ENCODE results near the gene TFF2.

TFF2 gene, protein sequence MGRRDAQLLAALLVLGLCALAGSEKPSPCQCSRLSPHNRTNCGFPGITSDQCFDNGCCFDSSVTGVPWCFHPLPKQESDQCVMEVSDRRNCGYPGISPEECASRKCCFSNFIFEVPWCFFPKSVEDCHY

DNA sequence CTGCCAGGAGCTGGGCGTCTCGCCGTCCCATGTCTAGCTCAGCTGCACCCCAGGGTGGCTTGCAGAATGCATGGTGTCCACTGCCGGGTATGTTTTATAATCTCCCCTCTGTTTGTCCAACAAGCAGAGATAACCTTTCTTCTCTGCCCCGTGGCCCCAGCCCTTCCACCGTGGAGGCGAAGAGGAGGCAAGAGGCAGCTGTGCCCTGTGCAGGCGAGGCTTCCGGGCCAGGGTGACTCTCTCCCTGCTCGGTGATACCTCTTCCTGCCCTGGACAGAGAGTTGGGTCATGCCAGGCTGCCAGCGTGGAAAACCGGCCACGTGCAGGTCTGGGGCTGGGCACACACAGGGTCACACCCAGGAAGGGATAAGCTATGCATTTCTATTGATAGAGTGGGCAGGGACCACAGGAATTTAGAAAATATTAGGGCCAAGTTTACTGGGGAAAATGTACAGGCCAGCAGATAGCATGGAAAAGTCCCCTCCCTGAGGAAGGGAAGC, at the start of gene TFF2:
Gene TFF2, minus strand, starts transcription at position 68 of the 500 bp plus-strand sequence. Its CDS starts 37 bp downstream, at position 31.
- TF ChIP-seq, protein P1, sequence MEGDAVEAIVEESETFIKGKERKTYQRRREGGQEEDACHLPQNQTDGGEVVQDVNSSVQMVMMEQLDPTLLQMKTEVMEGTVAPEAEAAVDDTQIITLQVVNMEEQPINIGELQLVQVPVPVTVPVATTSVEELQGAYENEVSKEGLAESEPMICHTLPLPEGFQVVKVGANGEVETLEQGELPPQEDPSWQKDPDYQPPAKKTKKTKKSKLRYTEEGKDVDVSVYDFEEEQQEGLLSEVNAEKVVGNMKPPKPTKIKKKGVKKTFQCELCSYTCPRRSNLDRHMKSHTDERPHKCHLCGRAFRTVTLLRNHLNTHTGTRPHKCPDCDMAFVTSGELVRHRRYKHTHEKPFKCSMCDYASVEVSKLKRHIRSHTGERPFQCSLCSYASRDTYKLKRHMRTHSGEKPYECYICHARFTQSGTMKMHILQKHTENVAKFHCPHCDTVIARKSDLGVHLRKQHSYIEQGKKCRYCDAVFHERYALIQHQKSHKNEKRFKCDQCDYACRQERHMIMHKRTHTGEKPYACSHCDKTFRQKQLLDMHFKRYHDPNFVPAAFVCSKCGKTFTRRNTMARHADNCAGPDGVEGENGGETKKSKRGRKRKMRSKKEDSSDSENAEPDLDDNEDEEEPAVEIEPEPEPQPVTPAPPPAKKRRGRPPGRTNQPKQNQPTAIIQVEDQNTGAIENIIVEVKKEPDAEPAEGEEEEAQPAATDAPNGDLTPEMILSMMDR (IDR thresholded peaks at IDR 0.05; ENCODE audit: low read depth, low read length) = no peak
- H3K4me3 ChIP-seq (ENCODE audit: low read depth, low read length) = no peak within 1 kb of the TSS

DNA sequence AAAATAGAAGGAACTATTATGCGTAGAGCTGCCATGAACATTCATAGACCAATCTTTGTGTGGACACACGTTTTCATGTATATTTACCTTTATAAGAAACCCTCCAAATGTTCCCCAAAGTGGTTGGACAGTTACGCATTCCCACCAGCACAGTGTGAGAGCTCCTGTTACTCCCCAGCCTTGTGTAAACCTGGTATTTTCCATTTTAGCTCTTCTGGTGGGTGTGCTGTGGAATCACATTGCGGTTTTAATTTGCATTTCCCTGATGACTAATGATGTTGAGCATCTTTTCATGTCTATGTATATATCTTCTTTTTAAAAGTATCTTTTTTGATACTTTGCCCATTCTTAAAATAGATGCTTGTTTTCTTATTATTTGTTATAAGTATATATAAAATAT, 49.7 kb upstream of the TFF2 start:
- TF ChIP-seq, protein P1 (IDR thresholded peaks at IDR 0.05; ENCODE audit: low read depth, low read length) = no peak
- no peak overlapping the region for H3K4me3 ChIP-seq (ENCODE audit: low read depth, low read length)

DNA sequence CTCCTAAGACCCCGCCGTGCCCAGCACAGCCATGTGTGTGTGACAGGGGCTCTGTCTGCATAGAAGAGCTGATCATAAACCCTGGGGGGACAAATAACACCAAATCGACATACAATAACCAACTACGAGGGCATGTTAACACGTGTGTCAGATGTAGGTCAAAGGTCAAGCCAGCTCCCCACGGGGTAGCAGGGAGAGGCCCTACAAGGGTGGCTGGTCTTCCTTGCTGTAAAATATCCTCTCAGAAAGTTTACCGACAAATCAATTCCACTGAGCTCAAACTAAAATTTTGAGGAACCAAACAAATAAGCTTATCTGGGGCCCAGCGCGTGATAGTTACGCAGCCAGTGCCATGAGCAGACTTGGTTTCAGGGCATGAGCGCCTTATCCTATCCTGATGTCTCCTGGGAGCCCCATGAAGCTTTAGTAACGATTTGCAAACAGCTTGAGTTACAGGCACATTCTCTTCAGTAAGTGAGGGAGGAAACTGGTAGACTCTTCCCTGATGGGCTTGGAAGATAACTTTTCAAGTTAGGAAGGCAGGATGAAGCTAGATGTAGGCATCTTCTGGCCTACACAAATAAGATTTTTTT, 47.7 kb upstream of the TFF2 start:
- H3K4me3 ChIP-seq (ENCODE audit: low read depth, low read length) = no peak overlapping the region
- TF ChIP-seq, protein P1 (IDR thresholded peaks at IDR 0.05; ENCODE audit: low read depth, low read length) = no peak

DNA sequence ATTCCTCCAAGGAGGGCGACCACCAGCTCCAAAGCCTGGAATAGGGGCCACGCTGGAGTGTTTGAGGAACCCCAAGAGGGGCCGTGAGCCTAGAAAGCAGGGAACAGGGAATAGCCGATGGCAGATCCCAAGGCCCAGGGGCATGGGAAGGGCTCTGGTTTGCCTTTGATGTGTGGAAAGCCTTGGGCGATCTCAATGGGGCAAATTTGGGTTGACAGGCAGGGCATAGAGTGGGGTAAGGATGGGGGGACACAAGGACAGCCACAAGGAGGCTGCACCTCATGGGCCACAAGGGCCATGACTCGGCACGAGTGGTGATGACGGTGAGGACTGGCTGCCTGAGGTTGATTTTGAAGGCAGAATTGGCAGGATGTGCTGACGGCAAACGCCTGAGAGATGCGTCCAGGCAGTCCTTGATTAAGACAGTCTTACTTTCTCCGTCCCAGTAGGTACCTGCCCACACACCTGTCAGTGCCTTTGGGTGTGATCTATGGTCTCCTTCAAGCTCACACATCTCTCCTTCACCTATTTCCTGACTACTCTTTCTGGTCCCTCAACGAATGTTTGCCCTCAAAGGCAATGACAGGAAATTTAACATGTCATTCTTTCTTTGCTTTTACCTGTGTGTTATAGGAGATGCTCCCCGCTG, 47.1 kb upstream of the TFF2 start:
- TF ChIP-seq, protein P1 (IDR thresholded peaks at IDR 0.05; ENCODE audit: low read depth, low read length) = no peak
- no peak overlapping the region for H3K4me3 ChIP-seq (ENCODE audit: low read depth, low read length)

DNA sequence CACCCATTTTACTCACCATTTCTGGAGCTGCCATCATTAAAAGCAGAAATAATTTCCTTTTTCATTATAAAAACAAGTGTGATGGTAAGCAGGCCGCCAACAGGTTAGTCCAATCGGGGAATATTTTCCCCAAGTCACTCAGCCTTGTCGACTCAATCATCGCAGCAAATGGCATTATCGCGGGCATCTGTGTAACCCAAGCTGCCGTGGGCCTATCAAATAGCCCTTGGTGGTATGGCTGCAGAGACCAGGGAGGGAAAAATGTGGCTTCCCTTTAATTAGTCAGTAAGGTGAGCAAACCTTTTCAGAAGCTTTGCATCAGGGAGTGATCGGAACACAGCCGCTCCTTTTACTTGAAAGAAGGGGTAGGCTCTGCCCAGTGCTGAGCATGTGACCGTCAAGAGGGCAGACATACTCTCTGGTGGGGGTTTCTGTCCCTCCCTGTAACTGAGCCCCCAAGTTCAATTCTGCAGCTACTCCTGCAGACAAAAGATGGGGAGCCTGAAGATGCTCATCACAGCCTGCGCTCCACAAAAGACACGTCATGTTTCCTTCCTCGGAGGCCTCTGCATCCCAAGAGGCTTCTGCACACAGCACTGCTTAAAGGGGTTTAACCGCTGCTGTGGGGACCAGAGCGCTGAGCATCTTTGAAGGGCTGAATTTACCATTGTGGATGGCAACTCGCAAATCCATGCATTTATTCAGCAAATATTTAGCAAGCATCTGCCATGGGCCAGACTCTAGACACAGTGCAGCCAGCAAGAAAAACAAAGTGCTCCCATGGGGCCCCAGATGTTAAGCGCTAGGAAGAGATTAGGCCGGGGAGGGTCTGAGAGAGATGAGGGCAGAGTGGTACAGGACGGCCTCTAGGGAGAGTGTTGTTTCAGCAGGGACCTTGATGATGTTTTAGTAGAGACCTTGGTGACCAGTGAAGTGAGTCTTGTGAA, 46.3 kb upstream of the TFF2 start:
- TF ChIP-seq, protein P1 (IDR thresholded peaks at IDR 0.05; ENCODE audit: low read depth, low read length) = no peak
- H3K4me3 ChIP-seq (ENCODE audit: low read depth, low read length) = no peak overlapping the region

DNA sequence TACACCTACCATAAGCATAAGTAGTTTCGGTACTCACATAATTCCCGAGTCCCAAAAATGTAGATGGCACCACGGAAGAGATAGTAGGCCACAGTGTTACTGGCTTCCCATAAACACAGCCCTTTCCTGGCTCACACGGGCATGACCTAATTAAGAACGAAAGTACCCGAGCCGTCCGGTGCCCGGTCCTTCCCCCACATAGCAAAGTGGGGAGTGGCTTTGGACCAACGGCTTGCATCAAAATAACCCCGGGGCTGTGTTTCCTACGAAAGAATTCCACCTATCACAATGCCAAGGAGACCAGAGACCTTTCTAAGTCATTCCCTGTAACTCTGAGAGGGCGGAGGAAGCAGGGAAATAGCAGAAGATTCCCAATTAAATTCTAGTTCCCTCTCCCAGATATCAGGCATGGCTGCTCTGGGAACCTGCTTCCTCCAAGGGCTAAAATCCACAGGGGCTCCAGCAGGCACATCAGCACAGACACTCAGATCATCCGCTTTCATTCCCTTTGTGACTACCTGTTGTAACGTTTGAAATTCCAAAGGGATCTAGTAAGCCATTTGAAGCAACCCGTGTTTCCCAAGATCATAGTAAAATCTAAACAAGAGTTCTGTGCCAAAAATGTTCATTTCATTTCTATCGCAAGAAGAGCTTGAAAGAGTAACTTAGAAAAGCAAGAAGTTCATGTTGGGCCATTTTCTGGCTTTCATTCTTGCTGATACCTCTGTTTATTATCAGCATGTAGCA, 45.3 kb upstream of the TFF2 start, which contains the start of gene TMPRSS3:
Gene TMPRSS3, minus strand, starts transcription at position 148 of the 747 bp plus-strand sequence. CDS start 635 bp downstream, outside the sequence.
- no peak within 1 kb of the TSS for H3K4me3 ChIP-seq (ENCODE audit: low read depth, low read length)
- TF ChIP-seq, protein P1 (IDR thresholded peaks at IDR 0.05; ENCODE audit: low read depth, low read length) = no peak

All from WI38 (cell line).